MCF 10A (cell line): ENCODE data around the gene HEMGN. TPM values are rescaled to one million over a fixed set of nuclear protein-coding genes. Genes with fewer than 3 reads are reported as not detected.

Source experiments
- BruUV-seq: library from RNA; stranded (reverse); fragments of 400-500 nt; replicated peaks from 2 replicates; lab custom pipeline; 2021; lab: Mats Ljungman, UMichigan
- CTCF ChIA-PET: fragments of 300-600 bp; sonication (Branson Sonifier 250); formaldehyde crosslinking; extraction: SDS; loops from one replicate; lab custom pipeline; 2021; ENCODE audit warnings: antibody characterized with exemption, inconsistent platforms; lab: Yijun Ruan, JAX
- POLR2A ChIA-PET: fragments of 300-600, 350-650 bp; sonication (Branson Sonifier 250); formaldehyde crosslinking; extraction: SDS; loops from one replicate; lab custom pipeline; 2020; ENCODE audit warnings: antibody characterized with exemption, inconsistent platforms; lab: Yijun Ruan, JAX
- DNase-seq: peaks from one replicate; pipeline ENCODE4 v3.0.0-alpha.2; 2018; ENCODE audit not compliant: unreplicated experiment
- H3K27ac Mint-ChIP-seq: one replicate; pipeline ENCODE4 v1.8.0; 2022; ENCODE audit warnings: mild to moderate bottlenecking, low read depth, mixed read lengths; ENCODE audit not compliant: unreplicated experiment
- H3K27me3 Mint-ChIP-seq: one replicate; pipeline ENCODE4 v1.8.0; 2022; ENCODE audit warnings: mixed read lengths; ENCODE audit not compliant: insufficient read depth, unreplicated experiment
- H3K36me3 Mint-ChIP-seq: one replicate; pipeline ENCODE4 v1.8.0; 2022; ENCODE audit warnings: mild to moderate bottlenecking, moderate library complexity, mixed read lengths; ENCODE audit not compliant: insufficient read depth, unreplicated experiment
- H3K4me1 Mint-ChIP-seq: one replicate; pipeline ENCODE4 v1.8.0; 2022; ENCODE audit warnings: mixed read lengths; ENCODE audit not compliant: insufficient read depth, unreplicated experiment
- H3K4me3 Mint-ChIP-seq: one replicate; pipeline ENCODE4 v1.8.0; 2022; ENCODE audit warnings: mild to moderate bottlenecking, moderate library complexity, mixed read lengths; ENCODE audit not compliant: unreplicated experiment
- H3K9me3 Mint-ChIP-seq: one replicate; pipeline ENCODE4 v1.8.0; 2022; ENCODE audit warnings: mixed read lengths; ENCODE audit not compliant: unreplicated experiment
- intact Hi-C: fragments of 100-400 bp; cut with micrococcal nuclease; formaldehyde crosslinking; loops from 2 replicates; pipeline ENCODE4 v1.14.1; 2022
- total RNA-seq: library from RNA; stranded (reverse); gene quantifications from 2 replicates; pipeline ENCODE4 v1.2.3, GENCODE V29; 2022
- TF ChIP-seq, protein P1 (sequence below): fragments of 200-600 bp; IDR thresholded peaks from one replicate; pipeline ENCODE4 v1.8.0; 2022; ENCODE audit warnings: antibody characterized with exemption, mild to moderate bottlenecking; ENCODE audit not compliant: unreplicated experiment

Gene HEMGN
- total RNA-seq, 1 experiment from 2014 or later: not detected

DNA sequence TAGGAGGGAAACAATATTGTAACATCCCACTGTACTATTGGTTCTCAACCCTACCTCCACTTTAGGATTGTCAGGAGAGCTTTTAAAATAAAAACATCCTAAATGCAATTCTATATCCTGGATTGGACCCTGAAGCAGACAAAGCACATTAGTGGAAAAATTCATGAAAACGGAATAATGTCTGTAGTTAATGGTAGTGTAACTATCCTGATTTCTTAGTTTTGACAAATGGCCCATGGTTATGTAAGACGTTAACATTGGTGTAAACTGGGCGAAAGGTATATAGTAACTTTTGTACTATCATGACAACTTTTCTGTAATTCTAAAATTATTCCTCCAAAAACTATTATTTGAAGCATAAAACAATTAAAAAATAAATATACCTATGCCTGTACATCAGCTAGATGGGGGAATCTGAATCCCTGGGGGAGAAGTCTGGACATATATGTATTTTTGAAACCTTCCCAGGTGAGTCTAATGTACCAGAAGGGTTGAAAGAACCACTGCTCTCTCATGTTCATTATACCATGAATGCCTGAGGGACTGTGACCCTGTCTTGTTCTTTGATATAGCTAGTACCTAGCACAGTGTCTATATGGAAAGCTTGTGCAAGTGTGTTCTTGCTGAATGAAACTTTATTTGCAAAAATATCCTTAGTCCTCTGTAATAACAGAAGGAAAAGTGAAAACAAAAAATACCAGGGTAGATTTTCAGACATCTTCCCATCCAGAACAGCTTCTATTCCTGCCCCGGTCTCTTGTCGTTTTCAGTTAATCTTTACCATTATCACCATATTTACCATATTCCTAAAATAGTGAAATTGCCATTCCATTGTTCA lies 12.3 kb downstream of the HEMGN start:
- no TSS peak for BruUV-seq
- Mint-ChIP-seq H3K36me3 (peaks cover 17% of the 10 kb centered on the region), H3K4me1 (peaks cover 9% of the 10 kb centered on the region), H3K9me3 (no peaks in the 10 kb centered on the region), H3K4me3 (no peak overlapping the region), H3K27ac (no peak overlapping the region), H3K27me3 (peaks cover 54% of the 10 kb centered on the region)
- TF ChIP-seq, protein P1, sequence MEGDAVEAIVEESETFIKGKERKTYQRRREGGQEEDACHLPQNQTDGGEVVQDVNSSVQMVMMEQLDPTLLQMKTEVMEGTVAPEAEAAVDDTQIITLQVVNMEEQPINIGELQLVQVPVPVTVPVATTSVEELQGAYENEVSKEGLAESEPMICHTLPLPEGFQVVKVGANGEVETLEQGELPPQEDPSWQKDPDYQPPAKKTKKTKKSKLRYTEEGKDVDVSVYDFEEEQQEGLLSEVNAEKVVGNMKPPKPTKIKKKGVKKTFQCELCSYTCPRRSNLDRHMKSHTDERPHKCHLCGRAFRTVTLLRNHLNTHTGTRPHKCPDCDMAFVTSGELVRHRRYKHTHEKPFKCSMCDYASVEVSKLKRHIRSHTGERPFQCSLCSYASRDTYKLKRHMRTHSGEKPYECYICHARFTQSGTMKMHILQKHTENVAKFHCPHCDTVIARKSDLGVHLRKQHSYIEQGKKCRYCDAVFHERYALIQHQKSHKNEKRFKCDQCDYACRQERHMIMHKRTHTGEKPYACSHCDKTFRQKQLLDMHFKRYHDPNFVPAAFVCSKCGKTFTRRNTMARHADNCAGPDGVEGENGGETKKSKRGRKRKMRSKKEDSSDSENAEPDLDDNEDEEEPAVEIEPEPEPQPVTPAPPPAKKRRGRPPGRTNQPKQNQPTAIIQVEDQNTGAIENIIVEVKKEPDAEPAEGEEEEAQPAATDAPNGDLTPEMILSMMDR: no peak
- intact Hi-C loops: no loop called here
- CTCF ChIA-PET: interaction anchor here (0.6 to 3.4 kb wide), 7 partner anchors 14 to 338 kb away, joined by 3 to 19 read pairs (median 3); no protein-coding TSS in a partner anchor
- no peak for DNase-seq
- POLR2A ChIA-PET: interaction anchor here (0.6 to 1.4 kb wide), 4 partner anchors 11 to 143 kb away, joined by 3 to 4 read pairs (median 3); partner anchors contain the start of genes ANP32B and NANS

DNA sequence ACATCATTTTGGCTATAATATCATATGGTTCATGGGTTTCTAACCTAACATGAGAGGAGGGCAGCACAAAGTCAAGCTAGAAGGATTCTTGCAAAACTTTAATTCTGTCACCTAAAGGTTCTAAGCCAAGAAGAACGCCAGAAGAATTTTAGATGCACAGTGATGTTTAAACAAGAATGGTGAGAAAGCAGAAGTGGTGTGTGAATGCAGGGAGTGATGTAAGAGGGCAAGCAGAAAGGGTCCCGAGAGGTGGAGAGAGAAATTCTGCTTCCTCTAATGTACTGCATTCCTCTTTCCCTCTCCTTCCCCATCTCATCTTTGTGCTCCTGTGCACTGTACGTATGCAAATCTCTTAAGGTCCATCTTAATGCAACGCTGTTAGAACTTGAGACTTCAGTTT lies 13.6 kb downstream of the HEMGN start:
- Mint-ChIP-seq H3K36me3 (peaks cover 17% of the 10 kb centered on the region), H3K9me3 (no peaks in the 10 kb centered on the region), H3K27ac (no peak overlapping the region), H3K27me3 (peaks cover 40% of the 10 kb centered on the region), H3K4me3 (no peak overlapping the region), H3K4me1 (peaks cover 19% of the 10 kb centered on the region)
- TF ChIP-seq, protein P1: no peak
- ChIA-PET POLR2A (interaction anchor here (0.8 to 5.8 kb wide), 10 partner anchors 15 to 331 kb away, joined by 3 to 91 read pairs (median 4); partner anchors contain the start of genes ANP32B, CORO2A, NANS and TBC1D2), CTCF (interaction anchor here (0.6 to 5.4 kb wide), 46 partner anchors 10 to 1303 kb away, joined by 3 to 41 read pairs (median 3); partner anchors contain the start of genes ANP32B and CORO2A)
- intact Hi-C loops: loop anchor here (5.0 kb wide), 2 partner anchors 133 to 283 kb away; partner anchors contain the start of gene NANS
- DNase-seq: no peak
- no TSS peak for BruUV-seq

DNA sequence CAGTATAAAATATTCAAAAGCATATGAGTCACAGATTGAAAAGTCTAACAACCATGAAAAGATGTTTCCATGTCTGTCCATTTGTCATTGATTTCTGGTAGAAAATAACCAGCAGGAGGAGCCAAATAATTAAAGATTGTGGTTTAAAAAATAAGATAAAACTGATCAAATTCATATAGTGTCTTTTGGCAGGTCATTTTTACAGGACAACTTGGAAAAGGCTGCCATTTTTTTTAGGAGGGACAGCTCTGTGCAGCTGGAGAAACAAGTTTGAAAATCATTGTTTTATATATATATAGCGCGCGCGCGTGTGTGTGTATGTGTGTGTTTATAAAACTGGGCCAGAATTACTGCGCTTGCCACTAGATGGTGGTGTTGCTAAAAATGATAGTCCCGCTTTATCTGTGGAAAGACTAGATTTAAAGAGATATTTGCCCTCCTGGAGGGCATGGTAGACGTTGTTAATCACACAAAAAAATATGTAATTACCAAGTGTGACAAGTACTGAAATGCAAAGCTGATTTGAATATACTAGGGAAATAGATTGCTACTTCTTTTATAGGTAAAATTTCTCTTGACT lies 14.4 kb downstream of the HEMGN start:
- Mint-ChIP-seq H3K27ac (peak overlapping the region; percentile 100), H3K4me3 (peak overlapping the region; percentile 87), H3K27me3 (peaks cover 33% of the 10 kb centered on the region), H3K9me3 (no peaks in the 10 kb centered on the region), H3K36me3 (peaks cover 17% of the 10 kb centered on the region), H3K4me1 (peaks cover 19% of the 10 kb centered on the region)
- ChIA-PET CTCF (interaction anchor here (0.5 to 5.4 kb wide), 62 partner anchors 10 to 1180 kb away, joined by 3 to 41 read pairs (median 4); partner anchors contain the start of genes ANP32B, CORO2A and NANS), POLR2A (interaction anchor here (0.8 to 5.8 kb wide), 16 partner anchors 13 to 332 kb away, joined by 3 to 91 read pairs (median 6); partner anchors contain the start of genes ANP32B, CORO2A, NANS and NCBP1)
- DNase-seq: peak; percentile 83
- TF ChIP-seq, protein P1: peak; percentile 54
- intact Hi-C loops: loop anchor here (1.0 to 5.0 kb wide), 5 partner anchors 31 to 340 kb away; partner anchors contain the start of genes ANP32B and NANS
- no TSS peak for BruUV-seq
